Neuronal stem cell (in vitro differentiated cells): ENCODE results near the gene CIBAR2.

Experiments used
- DNase-seq: peaks from one replicate; pipeline ENCODE4 v3.0.0-alpha.2; 2013; ENCODE audit warnings: low spot score
- H2AFZ ChIP-seq: one replicate; pipeline ENCODE4 v1.6.1; 2013; ENCODE audit warnings: mild to moderate bottlenecking, low read length, inconsistent platforms
- H2AK5ac ChIP-seq: 2 replicates; pipeline ENCODE4 v1.6.1; 2013; ENCODE audit warnings: low read depth, mild to moderate bottlenecking, inconsistent platforms, low read length, moderate library complexity, mixed read lengths
- H2BK120ac ChIP-seq: 2 replicates; pipeline ENCODE4 v1.6.1; 2013; ENCODE audit warnings: low read depth, mild to moderate bottlenecking, inconsistent platforms, low read length, moderate library complexity, mixed read lengths
- H2BK12ac ChIP-seq: one replicate; pipeline ENCODE4 v1.6.1; 2013; ENCODE audit warnings: low read length, inconsistent platforms
- H2BK15ac ChIP-seq: 2 replicates; pipeline ENCODE4 v1.6.1; 2013; ENCODE audit warnings: mild to moderate bottlenecking, low read length, inconsistent platforms, mixed read lengths
- H2BK5ac ChIP-seq: one replicate; pipeline ENCODE4 v1.6.1; 2013; ENCODE audit warnings: inconsistent platforms, mild to moderate bottlenecking, low read length, moderate library complexity
- H3K14ac ChIP-seq: one replicate; pipeline ENCODE4 v1.6.1; 2013; ENCODE audit warnings: low read length, inconsistent platforms
- H3K18ac ChIP-seq: 2 replicates; pipeline ENCODE4 v1.6.1; 2013; ENCODE audit warnings: low read length, inconsistent platforms
- H3K23ac ChIP-seq: 2 replicates; pipeline ENCODE4 v1.6.1; 2013; ENCODE audit warnings: low read depth, mild to moderate bottlenecking, mixed read lengths, low read length, inconsistent platforms; ENCODE audit not compliant: poor library complexity
- H3K27ac ChIP-seq: replicated peaks from 3 replicates; pipeline ENCODE4 v1.5.1; 2013; ENCODE audit warnings: low read length, inconsistent platforms
- H3K27me3 ChIP-seq, 3 experiments: 2 replicates each; pipeline ENCODE4 v1.6.1; 2013; ENCODE audit warnings: low read length in 3 of 3, mild to moderate bottlenecking in 2 of 3, inconsistent platforms in 1 of 3, low read depth in 1 of 3, mixed read lengths in 1 of 3, moderate library complexity in 1 of 3; ENCODE audit not compliant: control insufficient read depth in 3 of 3, insufficient read depth in 3 of 3
- H3K36me3 ChIP-seq, 2 donors: replicated peaks in 1 of 2; 2 replicates each; pipeline ENCODE4 v1.6.1; 2013; ENCODE audit warnings: low read length in 2 of 2; ENCODE audit not compliant: control insufficient read depth in 2 of 2, insufficient read depth in 2 of 2
- H3K4ac ChIP-seq: 2 replicates; pipeline ENCODE4 v1.6.1; 2013; ENCODE audit warnings: inconsistent platforms, mild to moderate bottlenecking, low read length, moderate library complexity
- H3K4me1 ChIP-seq, 2 donors: 1 replicate in 1 of 2; 2 replicates in 1 of 2; pipeline ENCODE4 v1.6.1; 2013; ENCODE audit warnings: low read length in 2 of 2, low read depth in 1 of 2; ENCODE audit not compliant: control insufficient read depth in 2 of 2, insufficient read depth in 1 of 2
- H3K4me2 ChIP-seq: one replicate; pipeline ENCODE4 v1.6.1; 2013; ENCODE audit warnings: mild to moderate bottlenecking, low read length, inconsistent platforms; ENCODE audit not compliant: insufficient read depth, poor library complexity, severe bottlenecking
- H3K4me3 ChIP-seq, 2 donors: 2 replicates each; pipeline ENCODE4 v1.5.1; 2013; ENCODE audit warnings: low read length in 2 of 2, mild to moderate bottlenecking in 2 of 2, inconsistent platforms in 1 of 2, moderate library complexity in 1 of 2
- H3K79me1 ChIP-seq: one replicate; pipeline ENCODE4 v1.6.1; 2013; ENCODE audit warnings: low read depth, mild to moderate bottlenecking, inconsistent platforms, low read length, moderate library complexity
- H3K9ac ChIP-seq: one replicate; pipeline ENCODE4 v1.6.1; 2013; ENCODE audit warnings: mild to moderate bottlenecking, low read depth, low read length, inconsistent platforms; ENCODE audit not compliant: poor library complexity
- H3K9me3 ChIP-seq, 2 donors: replicated peaks in 1 of 2; 2 replicates each; pipeline versions ENCODE3 to v1.6.1; 2013; ENCODE audit warnings: low read length in 2 of 2, mild to moderate bottlenecking in 2 of 2, inconsistent platforms in 1 of 2, low read depth in 1 of 2, mixed read lengths in 1 of 2, moderate library complexity in 1 of 2; ENCODE audit not compliant: control insufficient read depth in 2 of 2, insufficient read depth in 1 of 2
- H4K8ac ChIP-seq: one replicate; pipeline ENCODE4 v1.6.1; 2013; ENCODE audit warnings: low read depth, mild to moderate bottlenecking, inconsistent platforms, low read length, moderate library complexity
- H4K91ac ChIP-seq: one replicate; pipeline ENCODE4 v1.6.1; 2013; ENCODE audit warnings: low read length, low read depth, mild to moderate bottlenecking, inconsistent platforms; ENCODE audit not compliant: poor library complexity
- WGBS, 2 donors: extraction: QIAGEN DNeasy Blood & Tissue Kit; methylation state at CpG; one replicate each; pipeline ENCODE4 v1.1.7; 2013; ENCODE audit warnings: missing lambda C conversion rate in 2 of 2, mixed read lengths in 1 of 2; ENCODE audit not compliant: insufficient read length in 2 of 2, insufficient replicate concordance in 1 of 2; ENCODE audit errors: extremely low coverage in 2 of 2; 5-methylcytosine and 5-hydroxymethylcytosine counted together

The CIBAR2 gene

GRCh38 chr16:85098565-85098964 lies 13.7 kb downstream of the CIBAR2 start:
- Histone ChIP-seq H3K4me2 (no peak overlapping the region), H2BK120ac (no peak overlapping the region), H3K36me3 (no peaks in the 10 kb centered on the region), H3K4me3 (no peak overlapping the region), H2BK5ac (no peak overlapping the region), H4K91ac (no peak overlapping the region), H2BK12ac (no peak overlapping the region), H3K23ac (no peak overlapping the region), H3K9me3 (no peaks in the 10 kb centered on the region), H2AFZ (no peak overlapping the region), H2BK15ac (no peak overlapping the region), H3K4me1 (no peaks in the 10 kb centered on the region), H3K27me3 (peaks cover 0 to 21% (median 0%) of the 10 kb centered on the region in 3 experiments), H3K9ac (no peak overlapping the region), H3K79me1 (no peaks in the 10 kb centered on the region), H3K27ac (no peak overlapping the region), H3K4ac (no peak overlapping the region), H3K14ac (no peak overlapping the region), H2AK5ac (peak overlapping the region; percentile 0), H3K18ac (no peak overlapping the region), H4K8ac (no peak overlapping the region)
- DNase-seq: no peak
- no CpG with 5 or more reads among the region's 10 CpGs for WGBS, 2 donors

GRCh38 chr16:85096921-85097320 lies 15.4 kb downstream of the CIBAR2 start:
- Histone ChIP-seq H2AK5ac (peak overlapping the region; percentile 81), H3K36me3 (no peaks in the 10 kb centered on the region), H2BK5ac (no peak overlapping the region), H3K4me2 (no peak overlapping the region), H2BK120ac (no peak overlapping the region), H4K91ac (no peak overlapping the region), H3K9ac (no peak overlapping the region), H3K27ac (no peak overlapping the region), H3K9me3 (no peaks in the 10 kb centered on the region), H3K23ac (no peak overlapping the region), H4K8ac (no peak overlapping the region), H3K79me1 (no peaks in the 10 kb centered on the region), H3K27me3 (peaks cover 0 to 14% (median 0%) of the 10 kb centered on the region in 3 experiments), H2AFZ (no peak overlapping the region), H2BK12ac (no peak overlapping the region), H3K4ac (no peak overlapping the region), H3K4me1 (no peaks in the 10 kb centered on the region), H3K4me3 (no peak overlapping the region), H2BK15ac (peak overlapping the region; percentile 30), H3K14ac (no peak overlapping the region), H3K18ac (no peak overlapping the region)
- no peak for DNase-seq
- no CpG with 5 or more reads among the region's 9 CpGs for WGBS, 2 donors

- Histone ChIP-seq H2BK5ac (no peak overlapping the region), H2BK120ac (no peak overlapping the region), H3K4me1 (peaks cover 0 to 16% of the 10 kb centered on the region in 2 donors), H3K36me3 (no peaks in the 10 kb centered on the region), H3K27me3 (peaks cover 0 to 10% (median 0%) of the 10 kb centered on the region in 3 experiments), H3K27ac (no peak overlapping the region), H4K91ac (no peak overlapping the region), H3K4me2 (no peak overlapping the region), H2AK5ac (peak overlapping the region; percentile 8), H2BK12ac (no peak overlapping the region), H3K79me1 (no peaks in the 10 kb centered on the region), H3K18ac (peak overlapping the region; percentile 14), H4K8ac (no peak overlapping the region), H3K23ac (peak overlapping the region; percentile 81), H2AFZ (no peak overlapping the region), H3K9ac (peak overlapping the region; percentile 18), H3K9me3 (no peaks in the 10 kb centered on the region), H2BK15ac (peak overlapping the region; percentile 45), H3K14ac (no peak overlapping the region), H3K4ac (no peak overlapping the region), H3K4me3 (no peak overlapping the region)
- no peak for DNase-seq
- WGBS, 2 donors: no CpG with 5 or more reads among the region's 12 CpGs
Measured at GRCh38 chr16:85094812-85095211, 17.5 kb downstream of the CIBAR2 start.

GRCh38 chr16:85094176-85094805 lies 18.0 kb downstream of the CIBAR2 start:
- no CpG with 5 or more reads among the region's 12 CpGs for WGBS, 2 donors
- Histone ChIP-seq H3K14ac (no peak overlapping the region), H4K8ac (no peak overlapping the region), H2BK12ac (no peak overlapping the region), H2AK5ac (peak overlapping the region; percentile 8), H2BK5ac (no peak overlapping the region), H3K9me3 (no peaks in the 10 kb centered on the region), H2BK15ac (no peak overlapping the region), H3K27me3 (peaks cover 0 to 10% (median 0%) of the 10 kb centered on the region in 3 experiments), H3K18ac (no peak overlapping the region), H3K9ac (peak overlapping the region; percentile 18), H3K4me2 (no peak overlapping the region), H3K4ac (no peak overlapping the region), H3K23ac (peak overlapping the region; percentile 81), H2AFZ (no peak overlapping the region), H3K79me1 (no peaks in the 10 kb centered on the region), H3K4me1 (peaks cover 0 to 19% of the 10 kb centered on the region in 2 donors), H2BK120ac (no peak overlapping the region), H4K91ac (no peak overlapping the region), H3K27ac (no peak overlapping the region), H3K36me3 (no peaks in the 10 kb centered on the region), H3K4me3 (no peak overlapping the region)
- DNase-seq: no peak
